Colonic mucosa (tissue), 4 donors: ENCODE measurements around the gene SDK2. TPM values are rescaled to one million over a fixed set of nuclear protein-coding genes. Genes with fewer than 3 reads are reported as not detected.
A peak's percentile ranks its signal among the peaks of the same experiment; 100 is the strongest.

ENCODE experiments used
- DNase-seq: peaks from one replicate; pipeline ENCODE4 v3.0.0-alpha.2; 2020
- H3K27ac ChIP-seq: fragments of 200-600 bp; one replicate; pipeline ENCODE4 v1.8.0; 2021
- H3K27me3 ChIP-seq: fragments of 200-600 bp; one replicate; pipeline ENCODE4 v1.8.0; 2021
- H3K36me3 ChIP-seq: fragments of 200-600 bp; one replicate; pipeline ENCODE4 v1.8.0; 2021
- H3K4me1 ChIP-seq: fragments of 200-600 bp; one replicate; pipeline ENCODE4 v1.8.0; 2021; ENCODE audit warnings: mild to moderate bottlenecking
- H3K4me3 ChIP-seq: fragments of 200-600 bp; one replicate; pipeline ENCODE4 v1.8.0; 2021
- H3K9ac ChIP-seq, 2 donors: one replicate each; pipeline ENCODE4 v1.7.0; 2013; ENCODE audit warnings: control low read depth in 2 of 2, low read depth in 2 of 2, low read length in 2 of 2
- H3K9me3 ChIP-seq: fragments of 200-600 bp; one replicate; pipeline ENCODE4 v1.8.0; 2021
- intact Hi-C: fragments of 100-400 bp; cut with DNase I; formaldehyde crosslinking; loops from one replicate; pipeline ENCODE4 v1.14.1; 2022
- total RNA-seq, 2 donors: library from RNA; stranded (reverse); fragmentation: NEBNext Ultra II Directional in 1 of 2; extraction: Animal tissue kit (Norgen Biotek cat#: 25700) in 1 of 2; gene quantifications; one replicate each; pipeline ENCODE4 v1.2.1, GENCODE V29; 2021
- TF ChIP-seq, protein P1 (sequence below): fragments of 200-600 bp; IDR thresholded peaks from one replicate; pipeline ENCODE4 v1.8.0; 2022; ENCODE audit warnings: antibody characterized with exemption, mild to moderate bottlenecking
- donor health status: healthy.
- donor health status: DM: no; HTN: no; CAD: no.
- donor health status: DM: no; HTN: no; CAD: no.

The SDK2 gene
- total RNA-seq, 2 donors from 2014 or later = 0.94 to 1.2 TPM

GRCh38 chr17:73600103-73600871 is 44.0 kb downstream of the SDK2 start:
- no peak overlapping the region for H3K4me3 ChIP-seq
- H3K9ac ChIP-seq = peak overlapping the region in 1 of 2 donors; percentile 14
- H3K9me3 ChIP-seq = no peaks in the 10 kb centered on the region
- H3K4me1 ChIP-seq = no peaks in the 10 kb centered on the region
- TF ChIP-seq, protein P1, sequence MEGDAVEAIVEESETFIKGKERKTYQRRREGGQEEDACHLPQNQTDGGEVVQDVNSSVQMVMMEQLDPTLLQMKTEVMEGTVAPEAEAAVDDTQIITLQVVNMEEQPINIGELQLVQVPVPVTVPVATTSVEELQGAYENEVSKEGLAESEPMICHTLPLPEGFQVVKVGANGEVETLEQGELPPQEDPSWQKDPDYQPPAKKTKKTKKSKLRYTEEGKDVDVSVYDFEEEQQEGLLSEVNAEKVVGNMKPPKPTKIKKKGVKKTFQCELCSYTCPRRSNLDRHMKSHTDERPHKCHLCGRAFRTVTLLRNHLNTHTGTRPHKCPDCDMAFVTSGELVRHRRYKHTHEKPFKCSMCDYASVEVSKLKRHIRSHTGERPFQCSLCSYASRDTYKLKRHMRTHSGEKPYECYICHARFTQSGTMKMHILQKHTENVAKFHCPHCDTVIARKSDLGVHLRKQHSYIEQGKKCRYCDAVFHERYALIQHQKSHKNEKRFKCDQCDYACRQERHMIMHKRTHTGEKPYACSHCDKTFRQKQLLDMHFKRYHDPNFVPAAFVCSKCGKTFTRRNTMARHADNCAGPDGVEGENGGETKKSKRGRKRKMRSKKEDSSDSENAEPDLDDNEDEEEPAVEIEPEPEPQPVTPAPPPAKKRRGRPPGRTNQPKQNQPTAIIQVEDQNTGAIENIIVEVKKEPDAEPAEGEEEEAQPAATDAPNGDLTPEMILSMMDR = no peak
- no peaks in the 10 kb centered on the region for H3K27me3 ChIP-seq
- no peaks in the 10 kb centered on the region for H3K36me3 ChIP-seq
- no peak overlapping the region for H3K27ac ChIP-seq
- DNase-seq = no peak
- intact Hi-C loops = no loop called here

GRCh38 chr17:73599599-73599998 is 44.6 kb downstream of the SDK2 start:
- intact Hi-C loops = no loop called here
- H3K4me3 ChIP-seq = no peak overlapping the region
- no peaks in the 10 kb centered on the region for H3K27me3 ChIP-seq
- no peak overlapping the region for H3K27ac ChIP-seq
- no peaks in the 10 kb centered on the region for H3K4me1 ChIP-seq
- no peaks in the 10 kb centered on the region for H3K36me3 ChIP-seq
- DNase-seq = no peak
- no peak overlapping the region for H3K9ac ChIP-seq
- no peaks in the 10 kb centered on the region for H3K9me3 ChIP-seq
- TF ChIP-seq, protein P1 = no peak

- no peaks in the 10 kb centered on the region for H3K4me1 ChIP-seq
- TF ChIP-seq, protein P1 = no peak
- H3K4me3 ChIP-seq = no peak overlapping the region
- H3K27me3 ChIP-seq = no peaks in the 10 kb centered on the region
- DNase-seq = no peak
- H3K27ac ChIP-seq = no peak overlapping the region
- no peak overlapping the region for H3K9ac ChIP-seq
- intact Hi-C loops = no loop called here
- no peaks in the 10 kb centered on the region for H3K36me3 ChIP-seq
- no peaks in the 10 kb centered on the region for H3K9me3 ChIP-seq
These were observed 46.0 kb downstream of the SDK2 start for GRCh38 chr17:73598212-73598611.

DNA sequence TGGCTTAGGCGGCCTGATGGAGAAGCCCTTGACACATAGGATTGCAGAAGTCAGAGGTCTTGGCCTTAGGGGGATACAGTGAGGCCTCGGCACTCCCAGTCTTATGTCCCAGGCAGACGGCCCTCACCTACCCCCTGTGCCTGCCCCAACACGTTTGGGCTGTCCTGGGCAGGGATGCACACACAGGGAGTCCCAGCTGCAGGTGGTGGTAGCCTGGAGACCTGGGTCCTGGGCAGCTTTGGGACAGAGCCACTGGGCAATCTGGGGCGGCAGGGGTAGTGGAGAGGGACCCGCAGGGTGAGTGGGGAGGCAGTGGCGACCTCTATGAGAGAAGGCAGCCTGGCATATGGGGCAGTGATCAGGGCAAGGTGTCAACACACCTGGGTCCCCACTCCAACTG is 48.3 kb downstream of the SDK2 start:
- H3K9me3 ChIP-seq = no peaks in the 10 kb centered on the region
- H3K27me3 ChIP-seq = no peaks in the 10 kb centered on the region
- TF ChIP-seq, protein P1 = no peak
- H3K9ac ChIP-seq = no peak overlapping the region
- no peak overlapping the region for H3K4me3 ChIP-seq
- H3K27ac ChIP-seq = no peak overlapping the region
- intact Hi-C loops = no loop called here
- H3K4me1 ChIP-seq = no peaks in the 10 kb centered on the region
- no peak for DNase-seq
- no peaks in the 10 kb centered on the region for H3K36me3 ChIP-seq

GRCh38 chr17:73595479-73595878 is 48.8 kb downstream of the SDK2 start:
- Histone ChIP-seq H3K4me3 (no peak overlapping the region), H3K27ac (no peak overlapping the region), H3K36me3 (no peaks in the 10 kb centered on the region), H3K9me3 (no peaks in the 10 kb centered on the region), H3K9ac (no peak overlapping the region), H3K27me3 (no peaks in the 10 kb centered on the region), H3K4me1 (no peaks in the 10 kb centered on the region)
- TF ChIP-seq, protein P1 = peak; percentile 29
- peak; percentile 53 for DNase-seq
- intact Hi-C loops = no loop called here
